Lung (tissue), 12 donors: ENCODE data around the gene TMEM238L. TPM values are rescaled to one million over a fixed set of nuclear protein-coding genes. Genes with fewer than 3 reads are reported as not detected.

Experiments
- ATAC-seq: fragments of 200-7000 bp; cut with Tn5 transposase; one replicate; pipeline ENCODE4 v1.9.1; 2020; ENCODE audit warnings: moderate number of reproducible peaks; ENCODE audit not compliant: insufficient read depth, low FRiP score
- DNase-seq, 3 donors: peaks; one replicate each; pipeline ENCODE4 v3.0.0-alpha.2; 2013 to 2017
- H3K27ac ChIP-seq, 2 donors: one replicate each; pipeline ENCODE4 v1.5.1; 2013; ENCODE audit warnings: mild to moderate bottlenecking in 2 of 2, moderate library complexity in 2 of 2, control low read depth in 1 of 2, inconsistent platforms in 1 of 2, low read depth in 1 of 2, low read length in 1 of 2
- H3K27me3 ChIP-seq, 3 donors: one replicate each; pipeline ENCODE4 v1.5.1; 2013; ENCODE audit warnings: low read length in 2 of 3; ENCODE audit not compliant: control insufficient read depth in 3 of 3, insufficient read depth in 3 of 3
- H3K36me3 ChIP-seq, 4 donors: one replicate each; pipeline ENCODE4 v1.5.1; 2013; ENCODE audit warnings: low read length in 4 of 4, mild to moderate bottlenecking in 1 of 4, moderate library complexity in 1 of 4; ENCODE audit not compliant: control insufficient read depth in 4 of 4, insufficient read depth in 4 of 4
- H3K4me1 ChIP-seq, 5 donors: one replicate each; pipeline ENCODE4 v1.5.1; 2013; ENCODE audit warnings: low read length in 5 of 5, mild to moderate bottlenecking in 2 of 5, moderate library complexity in 1 of 5; ENCODE audit not compliant: control insufficient read depth in 5 of 5, insufficient read depth in 5 of 5
- H3K4me3 ChIP-seq: one replicate; pipeline ENCODE4 v1.5.1; 2013; ENCODE audit warnings: mild to moderate bottlenecking, control low read depth, moderate library complexity
- H3K9ac ChIP-seq, 2 donors: one replicate each; pipeline ENCODE4 v1.5.1; 2013; ENCODE audit warnings: low read length in 2 of 2, control low read depth in 1 of 2; ENCODE audit not compliant: insufficient read depth in 1 of 2
- H3K9me3 ChIP-seq, 4 donors: one replicate each; pipeline ENCODE4 v1.5.1; 2013; ENCODE audit warnings: low read length in 3 of 4, mild to moderate bottlenecking in 1 of 4, moderate library complexity in 1 of 4; ENCODE audit not compliant: control insufficient read depth in 4 of 4, insufficient read depth in 3 of 4
- CTCF ChIP-seq: IDR thresholded peaks from 2 replicates; pipeline ENCODE4 v1.5.1; 2012; ENCODE audit warnings: mild to moderate bottlenecking; ENCODE audit errors: control extremely low read depth, extremely low read depth
- WGBS, 2 donors: extraction: QIAGEN DNeasy Blood & Tissue Kit; methylation state at CpG; one replicate each; pipeline ENCODE4 v1.1.7; 2013; 5-methylcytosine and 5-hydroxymethylcytosine counted together
- polyA plus RNA-seq, 2 donors: library from polyadenylated mRNA; stranded (reverse); fragments of 200-250 nt; gene quantifications; one replicate each; pipeline ENCODE4 v1.2.1, GENCODE V29; 2013
- total RNA-seq, 2 donors: library from RNA; depleted of rRNA in 1 of 2; stranded (reverse); fragments of >200 nt in 1 of 2; gene quantifications; one replicate each; pipeline ENCODE4 v1.2.1, GENCODE V29; 2014 to 2021
- donor health status: control.
- donor health status: control.
- donor health status: Bipolar disorder and iron deficiency.
- donor health status: healthy.
- donor health status: DM: yes; HTN: yes; CAD: no.

Gene TMEM238L
- total and polyA plus RNA-seq, 4 donors, result 0.05 TPM; not detected in 3

- H3K9ac ChIP-seq, result no peak overlapping the region
- no peak for TF ChIP-seq CTCF
- DNase-seq, result no peak
These were observed 46.8 kb downstream of the TMEM238L start for GRCh38 chr17:10757067-10757466.

DNA sequence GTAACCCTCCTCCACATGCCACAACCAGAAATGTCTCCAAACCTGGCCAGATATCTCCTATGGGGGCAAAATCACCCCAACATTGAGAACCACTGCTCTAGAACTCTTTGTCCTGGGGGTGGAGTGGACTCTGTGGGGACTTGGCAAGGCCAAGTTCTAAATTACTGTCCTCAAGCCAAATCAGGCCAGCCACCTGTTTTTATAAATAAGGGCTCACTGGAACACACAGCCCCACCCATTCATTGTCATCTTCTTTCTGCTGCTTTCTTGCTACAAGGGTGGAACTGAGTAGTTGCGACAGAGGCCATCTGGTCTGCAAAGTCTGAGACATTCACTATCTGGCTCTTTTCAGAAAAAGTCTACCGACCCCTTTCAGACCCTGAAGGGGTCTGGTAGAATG is 47.3 kb downstream of the TMEM238L start:
- Histone ChIP-seq H3K27me3 (no peaks in the 10 kb centered on the region), H3K4me1 (peaks cover 0 to 9% (median 1%) of the 10 kb centered on the region in 5 donors), H3K9me3 (no peaks in the 10 kb centered on the region), H3K4me3 (no peak overlapping the region), H3K36me3 (no peaks in the 10 kb centered on the region), H3K9ac (no peak overlapping the region), H3K27ac (no peak overlapping the region)
- no peak for ATAC-seq
- 67 to 84% methylated on average over 2 of the region's 2 CpGs for WGBS, 2 donors
- TF ChIP-seq CTCF, result no peak
- no peak for DNase-seq

More at GRCh38 chr17:10757067-10757466, 46.8 kb downstream of the TMEM238L start:
- Histone ChIP-seq H3K9me3 (no peaks in the 10 kb centered on the region), H3K36me3 (no peaks in the 10 kb centered on the region), H3K4me3 (no peak overlapping the region), H3K4me1 (peaks cover 0 to 9% (median 1%) of the 10 kb centered on the region in 5 donors), H3K27me3 (no peaks in the 10 kb centered on the region), H3K27ac (no peak overlapping the region)
- ATAC-seq, result no peak
- 79 to 81% methylated on average over 6 of the region's 6 CpGs for WGBS, 2 donors

GRCh38 chr17:10756185-10756584 is 47.7 kb downstream of the TMEM238L start:
- Histone ChIP-seq H3K27ac (no peak overlapping the region), H3K9me3 (no peaks in the 10 kb centered on the region), H3K9ac (no peak overlapping the region), H3K4me3 (no peak overlapping the region), H3K36me3 (no peaks in the 10 kb centered on the region), H3K4me1 (peaks cover 0 to 9% (median 1%) of the 10 kb centered on the region in 5 donors), H3K27me3 (no peaks in the 10 kb centered on the region)
- 82 to 88% methylated on average over 1 of the region's 1 CpG for WGBS, 2 donors
- no peak for DNase-seq
- no peak for ATAC-seq
- TF ChIP-seq CTCF, result no peak

DNA sequence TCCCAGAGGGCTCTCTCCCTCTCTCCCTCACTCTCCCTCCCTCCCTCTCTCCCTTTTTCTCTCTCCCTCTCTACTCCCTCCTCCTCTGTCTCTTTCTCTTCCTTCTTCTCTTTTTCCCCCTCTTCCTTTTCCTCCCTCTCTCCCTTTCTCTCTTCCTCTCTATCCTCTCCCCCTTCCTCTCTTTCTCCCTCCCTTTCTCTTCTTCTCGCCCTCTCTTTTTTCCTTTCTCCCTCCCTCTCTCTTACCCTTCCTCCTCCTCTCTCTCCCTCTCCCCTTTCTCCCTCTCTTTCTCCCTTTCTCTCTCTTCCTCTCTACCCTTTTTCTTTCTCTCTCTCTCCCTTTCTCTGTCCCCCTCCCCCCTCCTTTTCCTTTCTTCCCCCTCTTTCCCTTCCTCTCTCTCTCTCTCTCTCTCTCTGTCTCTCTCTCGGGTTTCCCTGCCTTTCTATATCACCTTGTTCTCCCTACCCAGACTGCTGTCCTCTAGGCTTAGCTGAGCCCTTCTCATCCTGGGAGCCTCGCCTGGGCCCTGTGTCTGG is 48.2 kb downstream of the TMEM238L start:
- H3K27ac ChIP-seq, result no peak overlapping the region

More for the DNA sequence above, 48.2 kb downstream of the TMEM238L start:
- TF ChIP-seq CTCF, result no peak
- no peak overlapping the region for H3K9ac ChIP-seq
- ATAC-seq (no peak), DNase-seq (no peak)
- WGBS, 2 donors, result 85 to 86% methylated on average over 3 of the region's 3 CpGs
- H3K36me3 ChIP-seq, result no peaks in the 10 kb centered on the region
- H3K27me3 ChIP-seq, result no peaks in the 10 kb centered on the region
- H3K4me3 ChIP-seq, result no peak overlapping the region
- no peaks in the 10 kb centered on the region for H3K9me3 ChIP-seq
- peaks cover 0 to 9% (median 1%) of the 10 kb centered on the region in 5 donors for H3K4me1 ChIP-seq
